Peyer's patch (tissue), 4 donors: Measurements from ENCODE around the gene CENPO. TPM values are rescaled to one million over a fixed set of nuclear protein-coding genes. Genes with fewer than 3 reads are reported as not detected.

Experiments used
- DNase-seq, 3 donors: peaks; one replicate each; pipeline ENCODE4 v3.0.0-alpha.2; 2017 to 2019
- H3K27ac ChIP-seq, 4 donors: fragments of 200-600 bp; sonication (generic); one replicate each; pipeline ENCODE4 v1.5.1; 2016 to 2019
- H3K27me3 ChIP-seq, 2 donors: fragments of 200-600 bp; sonication (generic); one replicate each; pipeline ENCODE4 v1.5.1; 2019
- H3K36me3 ChIP-seq, 3 donors: fragments of 200-600 bp; sonication (generic); one replicate each; pipeline ENCODE4 v1.5.1; 2016 to 2019
- H3K4me1 ChIP-seq, 4 donors: fragments of 200-600 bp; sonication (generic); one replicate each; pipeline ENCODE4 v1.5.1; 2016 to 2019
- H3K4me3 ChIP-seq, 4 donors: fragments of 200-600 bp; sonication (generic); 1 replicate in 3 of 4; 2 replicates in 1 of 4; pipeline ENCODE4 v1.5.1; 2016 to 2019; ENCODE audit warnings: mild to moderate bottlenecking in 1 of 4
- H3K9me3 ChIP-seq, 4 donors: fragments of 200-600 bp; sonication (generic); one replicate each; pipeline ENCODE4 v1.5.1; 2016 to 2019; ENCODE audit warnings: mild to moderate bottlenecking in 1 of 4
- CTCF ChIP-seq, 6 experiments: fragments of 450-650 bp in 4 of 6; fragments of 200-600 bp in 2 of 6; sonication (generic) in 1 of 6; IDR thresholded peaks; one replicate each; pipeline ENCODE4 v1.5.1; 2017 to 2019; ENCODE audit warnings: antibody characterized with exemption in 6 of 6, mild to moderate bottlenecking in 3 of 6, moderate library complexity in 1 of 6
- POLR2A ChIP-seq, 2 donors: fragments of 450-650 bp; IDR thresholded peaks; one replicate each; pipeline ENCODE4 v1.5.1; 2017; ENCODE audit warnings: antibody characterized with exemption in 2 of 2, mild to moderate bottlenecking in 2 of 2, moderate library complexity in 2 of 2
- total RNA-seq, 4 donors: library from RNA; depleted of rRNA; stranded (reverse); fragments of >200 nt; gene quantifications; one replicate each; pipeline ENCODE4 v1.1.0, GENCODE V29; 2016

The CENPO gene
- total RNA-seq, 4 donors from 2014 or later: 8.5 to 10.7 (median 10.0) TPM

- H3K4me1 ChIP-seq: no peaks in the 10 kb centered on the region
- H3K9me3 ChIP-seq: no peaks in the 10 kb centered on the region
- TF ChIP-seq POLR2A (IDR thresholded peaks at IDR 0.05) (no peak), CTCF (IDR thresholded peaks at IDR 0.05) (no peak)
- no peak overlapping the region for H3K27ac ChIP-seq
- H3K27me3 ChIP-seq: no peaks in the 10 kb centered on the region
- peak in 1 of 3 donors; percentile 33 for DNase-seq
- peaks cover 0 to 49% (median 0%) of the 10 kb centered on the region in 3 donors for H3K36me3 ChIP-seq
- H3K4me3 ChIP-seq: no peak overlapping the region
Observed at GRCh38 chr2:24836706-24837105, 43.5 kb downstream of the CENPO start.

- no peaks in the 10 kb centered on the region for H3K27me3 ChIP-seq
- no peak for TF ChIP-seq POLR2A (IDR thresholded peaks at IDR 0.05)
- no peak for TF ChIP-seq CTCF (IDR thresholded peaks at IDR 0.05)
- no peak overlapping the region for H3K4me3 ChIP-seq
- no peak overlapping the region for H3K27ac ChIP-seq
- no peaks in the 10 kb centered on the region for H3K9me3 ChIP-seq
- H3K36me3 ChIP-seq: peaks cover 0 to 53% (median 0%) of the 10 kb centered on the region in 3 donors
- H3K4me1 ChIP-seq: no peaks in the 10 kb centered on the region
- DNase-seq: peak in 1 of 3 donors; percentile 10
Observed at GRCh38 chr2:24837996-24838513, 44.8 kb downstream of the CENPO start.

GRCh38 chr2:24838541-24838940 is 45.3 kb downstream of the CENPO start:
- Histone ChIP-seq H3K9me3 (no peaks in the 10 kb centered on the region), H3K27me3 (no peaks in the 10 kb centered on the region), H3K27ac (no peak overlapping the region), H3K36me3 (peaks cover 0 to 53% (median 0%) of the 10 kb centered on the region in 3 donors), H3K4me1 (no peaks in the 10 kb centered on the region), H3K4me3 (no peak overlapping the region)
- peak in 1 of 3 donors; percentile 21 for DNase-seq
- TF ChIP-seq CTCF (IDR thresholded peaks at IDR 0.05) (no peak), POLR2A (IDR thresholded peaks at IDR 0.05) (no peak)

- no peak overlapping the region for H3K4me3 ChIP-seq
- peaks cover 0 to 44% (median 0%) of the 10 kb centered on the region in 3 donors for H3K36me3 ChIP-seq
- H3K9me3 ChIP-seq: no peaks in the 10 kb centered on the region
- no peak overlapping the region for H3K27ac ChIP-seq
- H3K27me3 ChIP-seq: no peaks in the 10 kb centered on the region
- TF ChIP-seq POLR2A (IDR thresholded peaks at IDR 0.05) (no peak), CTCF (IDR thresholded peaks at IDR 0.05) (no peak)
- H3K4me1 ChIP-seq: no peaks in the 10 kb centered on the region
- no peak for DNase-seq
Observed at GRCh38 chr2:24839729-24840128, 46.5 kb downstream of the CENPO start.

GRCh38 chr2:24840164-24840869 is 47.1 kb downstream of the CENPO start:
- Histone ChIP-seq H3K4me1 (no peaks in the 10 kb centered on the region), H3K9me3 (no peaks in the 10 kb centered on the region), H3K27me3 (no peaks in the 10 kb centered on the region), H3K36me3 (peaks cover 0 to 39% (median 0%) of the 10 kb centered on the region in 3 donors), H3K27ac (no peak overlapping the region), H3K4me3 (no peak overlapping the region)
- TF ChIP-seq CTCF (IDR thresholded peaks at IDR 0.05) (no peak), POLR2A (IDR thresholded peaks at IDR 0.05) (no peak)
- DNase-seq: peak in 1 of 3 donors; percentile 22
